Ascending aorta (tissue), 2 donors: ENCODE results near the gene APLF. TPM values are rescaled to one million over a fixed set of nuclear protein-coding genes. Genes with fewer than 3 reads are reported as not detected.

Experiments
- DNase-seq, 2 donors: peaks; one replicate each; pipeline ENCODE4 v3.0.0-alpha.2; 2019; ENCODE audit warnings: low spot score in 2 of 2
- H3K27ac ChIP-seq, 2 donors: fragments of 200-600 bp; sonication (generic); one replicate each; pipeline ENCODE4 v1.5.1; 2016 to 2017; ENCODE audit warnings: mild to moderate bottlenecking in 1 of 2
- H3K27me3 ChIP-seq: fragments of 200-600 bp; sonication (generic); one replicate; pipeline ENCODE4 v1.5.1; 2017
- H3K36me3 ChIP-seq, 2 donors: fragments of 200-600 bp; sonication (generic); one replicate each; pipeline ENCODE4 v1.5.1; 2016
- H3K4me1 ChIP-seq, 2 donors: fragments of 200-600 bp; sonication (generic); one replicate each; pipeline ENCODE4 v1.5.1; 2016 to 2017; ENCODE audit warnings: mild to moderate bottlenecking in 1 of 2
- H3K4me3 ChIP-seq, 2 donors: fragments of 200-600 bp; sonication (generic); one replicate each; pipeline ENCODE4 v1.5.1; 2016 to 2017; ENCODE audit warnings: mild to moderate bottlenecking in 1 of 2
- H3K9me3 ChIP-seq, 2 donors: fragments of 200-600 bp; sonication (generic); one replicate each; pipeline ENCODE4 v1.5.1; 2016
- CTCF ChIP-seq, 3 experiments: fragments of 200-600 bp in 2 of 3; fragments of 450-650 bp in 1 of 3; sonication (generic) in 2 of 3; IDR thresholded peaks; one replicate each; pipeline ENCODE4 v1.5.1; 2016 to 2019; ENCODE audit warnings: antibody characterized with exemption in 3 of 3, mild to moderate bottlenecking in 1 of 3, moderate library complexity in 1 of 3
- intact Hi-C: fragments of 100-400 bp; cut with DNase I; formaldehyde crosslinking; loops from one replicate; pipeline ENCODE4 v1.15.1; 2023
- total RNA-seq: library from RNA; depleted of rRNA; stranded (reverse); fragments of >200 nt; gene quantifications from one replicate; pipeline ENCODE4 v1.1.0, GENCODE V29; 2016

Gene APLF
- total RNA-seq, 1 donor from 2014 or later, result 2.8 TPM

DNA sequence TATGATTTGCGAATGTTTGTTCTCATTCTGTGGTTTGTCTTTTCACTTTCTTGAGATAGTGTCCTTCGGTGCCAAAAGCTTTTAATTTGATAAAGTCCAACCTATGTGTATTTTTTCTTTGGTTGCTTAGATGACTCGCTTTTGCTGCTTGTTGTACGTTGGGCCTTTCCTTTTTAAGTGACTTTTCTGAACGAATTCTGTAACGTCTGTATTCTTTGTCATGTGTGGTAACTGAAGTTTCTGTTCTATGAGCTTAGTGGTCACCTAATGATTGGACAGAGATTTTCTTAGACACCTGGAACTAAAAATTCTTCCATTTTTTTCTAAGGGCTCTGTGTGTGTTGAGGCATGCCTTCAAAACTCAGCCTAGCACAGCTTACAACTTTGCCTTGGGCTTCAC lies 156.4 kb downstream of the APLF start:
- Histone ChIP-seq H3K4me3 (no peak overlapping the region), H3K9me3 (peaks cover 0 to 6% of the 10 kb centered on the region in 2 donors), H3K27ac (no peak overlapping the region), H3K4me1 (no peaks in the 10 kb centered on the region), H3K27me3 (no peaks in the 10 kb centered on the region), H3K36me3 (no peaks in the 10 kb centered on the region)
- DNase-seq, result no peak
- intact Hi-C loops, result no loop called here
- TF ChIP-seq CTCF (IDR thresholded peaks at IDR 0.05), result no peak

GRCh38 chr2:68627615-68628014 lies 160.2 kb downstream of the APLF start:
- peaks cover 0 to 9% of the 10 kb centered on the region in 2 donors for H3K9me3 ChIP-seq
- no peak for TF ChIP-seq CTCF (IDR thresholded peaks at IDR 0.05)
- H3K27ac ChIP-seq, result no peak overlapping the region
- no peak overlapping the region for H3K4me3 ChIP-seq
- H3K36me3 ChIP-seq, result no peaks in the 10 kb centered on the region
- H3K27me3 ChIP-seq, result no peaks in the 10 kb centered on the region
- intact Hi-C loops, result no loop called here
- no peak for DNase-seq
- no peaks in the 10 kb centered on the region for H3K4me1 ChIP-seq

Other genes with a start within 250 kb of the APLF start
- gene PPP3R1, start 215.1 kb upstream of the APLF start, total RNA-seq, result 16.8 TPM
- gene CNRIP1, start 147.6 kb upstream of the APLF start, total RNA-seq, result 37.7 TPM
- 1.5 TPM for gene PLEK, start 102.3 kb upstream of the APLF start, total RNA-seq
- 1.2 TPM for gene FBXO48, start 291 bp upstream of the APLF start, total RNA-seq
- not detected for gene PROKR1, start 176.0 kb downstream of the APLF start, total RNA-seq